HepG2 (cell line): ENCODE data around the gene MKRN3. TPM values are rescaled to one million over a fixed set of nuclear protein-coding genes. Genes with fewer than 3 reads are reported as not detected.

Experiments
- ATAC-seq: fragments of 200-7000 bp; cut with Tn5 transposase; 3 replicates; pipeline ENCODE4 v1.9.1; 2020; ENCODE audit warnings: mild to moderate bottlenecking, moderate library complexity
- BruUV-seq: library from RNA; stranded (reverse); fragments of 400-500 nt; replicated peaks from 2 replicates; lab custom pipeline; 2021; lab: Mats Ljungman, UMichigan
- CTCF ChIA-PET: fragments of 300-600 bp; formaldehyde crosslinking; extraction: SDS; loops from one replicate; lab custom pipeline; 2021; ENCODE audit warnings: low total read pairs, inconsistent platforms, low intra/inter-chr PET ratio; lab: Yijun Ruan, JAX
- POLR2A ChIA-PET: fragments of 350-600 bp; sonication (Branson Sonifier 250); formaldehyde crosslinking; loops from one replicate; lab custom pipeline; 2020; ENCODE audit warnings: antibody characterized with exemption, inconsistent platforms; lab: Yijun Ruan, JAX
- DNase-seq: peaks from one replicate; pipeline ENCODE4 v3.0.0-alpha.2; 2015; ENCODE audit warnings: low spot score
- FAIRE-seq: peaks from 3 replicates; lab custom pipeline; 2011; peaks lifted over from hg19 to GRCh38; lab: Jason Lieb, UNC
- H2AFZ ChIP-seq: one replicate; pipeline ENCODE4 v1.6.1; 2011; ENCODE audit warnings: low read length, inconsistent platforms
- H3K27ac ChIP-seq: fragments of 300-600 bp; 3 replicates; pipeline ENCODE4 v1.8.0; 2011; ENCODE audit warnings: mixed run types, mild to moderate bottlenecking, mixed read lengths, low read length, inconsistent platforms; ENCODE audit not compliant: insufficient read depth; ENCODE audit errors: extremely low read length
- H3K27me3 ChIP-seq, 2 experiments: fragments of 200-600 bp in 1 of 2; 2 replicates in 1 of 2; 3 replicates in 1 of 2; pipeline versions ENCODE4 v1.6.0 to v1.8.0; 2011; ENCODE audit warnings: low read length in 2 of 2, mild to moderate bottlenecking in 2 of 2, moderate library complexity in 2 of 2, inconsistent platforms in 1 of 2; ENCODE audit not compliant: insufficient read depth in 2 of 2, control insufficient read depth in 1 of 2
- H3K36me3 ChIP-seq, 2 experiments: fragments of 200-600 bp in 1 of 2; replicated peaks in 1 of 2; 2 replicates in 1 of 2; 3 replicates in 1 of 2; pipeline versions ENCODE4 v1.5.1 to v1.8.0; 2011; ENCODE audit warnings: low read length in 2 of 2, inconsistent platforms in 1 of 2; ENCODE audit not compliant: insufficient read depth in 2 of 2, control insufficient read depth in 1 of 2
- H3K4me1 ChIP-seq: 2 replicates; pipeline ENCODE4 v1.5.1; 2012; ENCODE audit warnings: low read length, inconsistent platforms; ENCODE audit not compliant: insufficient read depth
- H3K4me2 ChIP-seq: 2 replicates; pipeline ENCODE4 v1.6.0; 2011; ENCODE audit warnings: low read depth, low read length, inconsistent platforms
- H3K4me3 ChIP-seq, 3 experiments: fragments of 200-600 bp in 1 of 3; sonication (generic), shearing (Covaris generic) in 1 of 3; replicated peaks in 1 of 3; 2 replicates each; pipeline ENCODE4 v1.5.1; 2011 to 2016; ENCODE audit warnings: low read length in 3 of 3, inconsistent platforms in 2 of 3, low read depth in 2 of 3, mild to moderate bottlenecking in 2 of 3, control low read depth in 1 of 3, mixed read lengths in 1 of 3; ENCODE audit not compliant: insufficient read depth in 1 of 3
- H3K79me2 ChIP-seq: one replicate; pipeline ENCODE4 v1.6.1; 2011; ENCODE audit warnings: low read length, inconsistent platforms; ENCODE audit not compliant: insufficient read depth
- H3K9ac ChIP-seq: 2 replicates; pipeline ENCODE4 v1.6.0; 2011; ENCODE audit warnings: mild to moderate bottlenecking, low read depth, low read length, inconsistent platforms; ENCODE audit not compliant: insufficient read depth
- H3K9me3 ChIP-seq: 2 replicates; pipeline ENCODE4 v1.5.1; 2012; ENCODE audit warnings: mild to moderate bottlenecking, low read length
- H4K20me1 ChIP-seq: 2 replicates; pipeline ENCODE4 v1.6.0; 2011; ENCODE audit warnings: inconsistent platforms, mild to moderate bottlenecking, low read length, moderate library complexity; ENCODE audit not compliant: insufficient read depth
- FOXK1 ChIP-seq: sonication (generic); formaldehyde crosslinking; IDR thresholded peaks from 2 replicates; pipeline ENCODE4 v1.4.0; 2020; ENCODE audit warnings: low read depth, missing genetic modification reagents, borderline replicate concordance
- NFIB ChIP-seq: sonication (generic); formaldehyde crosslinking; IDR thresholded peaks from 2 replicates; pipeline ENCODE4 v1.9.0; 2021; ENCODE audit warnings: missing genetic modification reagents, mild to moderate bottlenecking, borderline replicate concordance
- POLR2G ChIP-seq: fragments of 200-400 bp; formaldehyde crosslinking; IDR thresholded peaks from 2 replicates; pipeline ENCODE4 v1.6.1; 2018; ENCODE audit warnings: mild to moderate bottlenecking, low read depth, low read length, moderate library complexity
- TOPORS ChIP-seq: sonication (generic); formaldehyde crosslinking; IDR thresholded peaks from 2 replicates; pipeline ENCODE4 v1.8.0; 2023; ENCODE audit warnings: mild to moderate bottlenecking, missing genetic modification reagents
- ZFAT ChIP-seq: sonication (generic); formaldehyde crosslinking; conservative IDR thresholded peaks from 2 replicates; pipeline ENCODE4 v1.8.1; 2023; ENCODE audit warnings: missing genetic modification reagents, inconsistent platforms
- ZNF383 ChIP-seq: sonication (generic); formaldehyde crosslinking; IDR thresholded peaks from 2 replicates; pipeline ENCODE4 v1.4.0; 2020; ENCODE audit warnings: missing genetic modification reagents, mild to moderate bottlenecking, borderline replicate concordance
- ZNF552 ChIP-seq: sonication (generic); formaldehyde crosslinking; IDR thresholded peaks from 2 replicates; pipeline ENCODE4 v1.9.0; 2022; ENCODE audit warnings: missing genetic modification reagents, mild to moderate bottlenecking, borderline replicate concordance
- ZNF572 ChIP-seq: sonication (generic); formaldehyde crosslinking; IDR thresholded peaks from 2 replicates; pipeline ENCODE4 v1.5.1; 2020; ENCODE audit warnings: mild to moderate bottlenecking, missing genetic modification reagents
- ZNF619 ChIP-seq: sonication (generic); formaldehyde crosslinking; IDR thresholded peaks from 2 replicates; pipeline ENCODE4 v1.4.0; 2020; ENCODE audit warnings: mild to moderate bottlenecking, missing genetic modification reagents
- ZNF652 ChIP-seq: IDR thresholded peaks from 2 replicates; pipeline ENCODE4 v1.6.1; 2016; ENCODE audit warnings: low read depth, borderline replicate concordance
- ZNF83 ChIP-seq: sonication (generic); formaldehyde crosslinking; IDR thresholded peaks from 2 replicates; pipeline ENCODE4 v1.4.0; 2020; ENCODE audit warnings: missing genetic modification reagents, mild to moderate bottlenecking, borderline replicate concordance
- WGBS: methylation state at CpG from one replicate; pipeline ENCODE4 v1.1.6; 2017; ENCODE audit warnings: low lambda C conversion rate; 5-methylcytosine and 5-hydroxymethylcytosine counted together
- in situ Hi-C: cut with HindIII; loops from 2 replicates; pipeline ENCODE4 v1.10.0; 2017; ENCODE audit warnings: low pct_unique_long_range_greater_than_20kb; ENCODE audit not compliant: extremely low pct_ligation_motif_present
- intact Hi-C: fragments of 100-400 bp; cut with micrococcal nuclease; formaldehyde crosslinking; loops from one replicate; pipeline ENCODE4 v1.10.0; 2022; ENCODE audit not compliant: unreplicated experiment
- polyA plus RNA-seq, 8 experiments: library from polyadenylated mRNA; depleted of rRNA in 3 of 8; stranded (reverse) in 7 of 8; unstranded in 1 of 8; fragments of >200 nt; fragmentation: Illumina TruSeq in 4 of 8; extraction: Trizol in 4 of 8; gene quantifications; 2 replicates each; pipeline versions ENCODE4 v1.2.1 to v1.2.3, GENCODE V29; 2011 to 2016; ENCODE audit warnings: low read depth in 4 of 8, missing spikeins in 1 of 8, mixed read lengths in 1 of 8; ENCODE audit not compliant: insufficient read depth in 1 of 8
- total RNA-seq, 5 experiments: library from RNA; depleted of rRNA; stranded (reverse); fragments of >200 nt; fragmentation: Illumina TruSeq; extraction: Trizol; gene quantifications; 2 replicates each; pipeline ENCODE4 v1.2.3, GENCODE V29; 2016; ENCODE audit warnings: low read depth in 1 of 5
- TF ChIP-seq, protein P1 (sequence below): sonication (generic); formaldehyde crosslinking; IDR thresholded peaks from 2 replicates; pipeline ENCODE4 v1.8.0; 2022; ENCODE audit warnings: missing genetic modification reagents, mild to moderate bottlenecking, inconsistent platforms, borderline replicate concordance

MKRN3 gene
- total and polyA plus RNA-seq, 2 of the 13 experiments (the other 11 are each of a cell fraction or from before 2014, with no cell fraction given), result 2.4 to 5.2 TPM

DNA sequence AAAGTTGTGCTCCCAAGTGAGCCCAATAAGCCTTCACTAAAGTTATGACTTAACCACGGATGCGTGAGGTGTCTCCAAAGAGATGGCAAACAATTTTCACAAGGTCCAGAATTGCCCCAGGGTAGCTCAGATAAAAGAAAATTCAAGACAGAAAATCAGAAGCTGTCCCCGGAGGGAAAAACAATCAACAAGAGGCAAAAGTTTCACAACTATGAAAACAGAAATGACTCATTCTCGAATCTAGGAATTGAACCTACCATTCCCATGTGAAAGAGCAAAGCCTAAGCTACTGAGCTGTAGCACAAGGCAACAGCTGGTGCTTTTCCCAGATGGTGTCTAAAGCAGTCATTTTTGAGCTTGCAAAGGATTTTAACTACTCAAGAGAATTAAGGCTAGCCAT, 33.5 kb upstream of the MKRN3 start (continued):
- TF ChIP-seq, protein P1, sequence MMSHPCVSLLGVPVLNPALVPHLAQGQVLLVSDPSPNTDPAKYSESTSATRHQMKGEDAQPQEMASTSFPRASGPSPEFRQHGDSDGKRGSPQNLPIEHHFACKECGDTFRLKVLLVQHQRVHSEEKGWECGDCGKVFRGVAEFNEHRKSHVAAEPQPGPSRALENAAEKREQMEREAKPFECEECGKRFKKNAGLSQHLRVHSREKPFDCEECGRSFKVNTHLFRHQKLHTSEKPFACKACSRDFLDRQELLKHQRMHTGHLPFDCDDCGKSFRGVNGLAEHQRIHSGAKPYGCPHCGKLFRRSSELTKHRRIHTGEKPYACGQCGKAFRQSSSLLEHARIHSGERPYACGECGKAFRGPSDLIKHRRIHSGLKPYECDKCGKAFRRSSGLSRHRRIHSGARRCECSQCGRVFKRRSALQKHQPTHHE (CRISPR knock-in tag), result no peak
- TF ChIP-seq ZNF552 (CRISPR knock-in tag), result no peak
- no peak for TF ChIP-seq ZNF652 (CRISPR knock-in tag)

DNA sequence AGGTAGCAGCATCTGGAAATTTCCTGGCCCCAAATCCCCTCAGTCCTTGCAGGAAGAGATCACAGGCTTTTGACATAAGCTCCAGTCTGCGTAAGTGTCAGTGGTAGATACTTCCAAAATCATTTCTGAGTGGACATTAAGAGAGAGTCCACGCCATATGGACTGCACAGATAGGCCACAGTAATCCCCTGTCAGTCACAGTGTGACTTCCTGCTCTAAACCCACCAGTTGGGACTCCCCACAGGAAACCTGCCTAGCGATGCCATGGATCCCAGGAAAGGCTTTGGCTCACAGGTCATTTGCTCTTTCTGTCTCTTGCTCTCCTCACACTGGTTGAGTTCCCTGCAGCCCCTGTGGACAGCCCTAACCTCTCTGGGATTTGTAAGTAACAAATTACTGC, 28.8 kb upstream of the MKRN3 start:
- no peak for FAIRE-seq
- intact Hi-C loops, result loop anchor here (10.0 kb wide), 1 partner anchor 58 kb away; no protein-coding TSS in a partner anchor

More for the DNA sequence above, 28.8 kb upstream of the MKRN3 start:
- Histone ChIP-seq H3K27me3 (no peaks in the 10 kb centered on the region), H4K20me1 (no peaks in the 10 kb centered on the region), H3K4me1 (no peaks in the 10 kb centered on the region), H3K79me2 (no peaks in the 10 kb centered on the region), H3K4me2 (no peak overlapping the region), H3K4me3 (no peak overlapping the region), H3K9me3 (no peaks in the 10 kb centered on the region), H2AFZ (no peak overlapping the region), H3K9ac (no peak overlapping the region), H3K36me3 (no peaks in the 10 kb centered on the region), H3K27ac (no peak overlapping the region)
- WGBS, result 0% methylated on average over 2 of the region's 3 CpGs
- BruUV-seq, result no TSS peak
- DNase-seq, result no peak
- ChIA-PET POLR2A (no interaction called here), CTCF (no interaction called here)
- in situ Hi-C loops, result no loop called here
- no peak for TF ChIP-seq TOPORS
- TF ChIP-seq ZNF383 (CRISPR knock-in tag), result no peak
- no peak for TF ChIP-seq ZNF572 (CRISPR knock-in tag)
- TF ChIP-seq ZNF83, result no peak
- TF ChIP-seq POLR2G, result no peak
- TF ChIP-seq ZNF619 (CRISPR knock-in tag), result no peak
- TF ChIP-seq ZFAT (CRISPR knock-in tag), result no peak
- TF ChIP-seq NFIB (CRISPR knock-in tag), result no peak
- TF ChIP-seq FOXK1, result no peak
- ATAC-seq, result no peak
